ENCODE measurements around the gene SARDH.

SARDH gene

DNA sequence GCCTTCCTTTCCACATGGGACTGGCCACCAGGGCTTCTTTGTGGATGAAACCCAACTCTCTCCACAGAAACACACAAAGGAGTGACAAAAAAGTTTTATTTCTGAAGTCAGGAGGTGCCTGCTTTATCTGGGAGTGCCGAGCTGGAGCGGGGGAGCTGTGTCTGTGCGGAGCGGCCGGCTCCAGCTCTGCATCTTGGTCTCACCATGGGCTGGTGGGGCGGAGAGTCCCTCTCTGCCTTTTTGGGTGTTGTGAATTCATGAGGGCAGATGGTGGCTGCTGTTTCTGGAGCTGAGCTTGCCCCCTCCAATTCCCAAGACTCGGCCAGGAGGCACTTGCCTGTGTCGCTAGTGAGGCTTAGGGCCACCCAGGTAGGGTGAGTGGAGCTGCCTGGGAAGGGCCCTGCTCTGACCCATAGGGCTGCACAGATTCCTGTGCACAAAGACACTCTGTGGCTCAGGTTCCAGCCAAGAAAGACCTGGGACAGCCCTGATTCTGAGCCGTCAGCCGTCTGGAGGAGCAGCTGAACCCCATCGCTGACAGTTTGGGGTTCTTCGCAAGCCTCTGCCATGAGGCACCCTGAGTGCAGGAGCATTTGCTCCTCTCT is 100.6 kb downstream of the SARDH start:
- TF ChIP-seq, protein P1, sequence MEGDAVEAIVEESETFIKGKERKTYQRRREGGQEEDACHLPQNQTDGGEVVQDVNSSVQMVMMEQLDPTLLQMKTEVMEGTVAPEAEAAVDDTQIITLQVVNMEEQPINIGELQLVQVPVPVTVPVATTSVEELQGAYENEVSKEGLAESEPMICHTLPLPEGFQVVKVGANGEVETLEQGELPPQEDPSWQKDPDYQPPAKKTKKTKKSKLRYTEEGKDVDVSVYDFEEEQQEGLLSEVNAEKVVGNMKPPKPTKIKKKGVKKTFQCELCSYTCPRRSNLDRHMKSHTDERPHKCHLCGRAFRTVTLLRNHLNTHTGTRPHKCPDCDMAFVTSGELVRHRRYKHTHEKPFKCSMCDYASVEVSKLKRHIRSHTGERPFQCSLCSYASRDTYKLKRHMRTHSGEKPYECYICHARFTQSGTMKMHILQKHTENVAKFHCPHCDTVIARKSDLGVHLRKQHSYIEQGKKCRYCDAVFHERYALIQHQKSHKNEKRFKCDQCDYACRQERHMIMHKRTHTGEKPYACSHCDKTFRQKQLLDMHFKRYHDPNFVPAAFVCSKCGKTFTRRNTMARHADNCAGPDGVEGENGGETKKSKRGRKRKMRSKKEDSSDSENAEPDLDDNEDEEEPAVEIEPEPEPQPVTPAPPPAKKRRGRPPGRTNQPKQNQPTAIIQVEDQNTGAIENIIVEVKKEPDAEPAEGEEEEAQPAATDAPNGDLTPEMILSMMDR (conservative IDR thresholded peaks at IDR 0.05; ENCODE audit: low read length), result no peak
- H3K4me3 ChIP-seq (ENCODE audit: low read length), result no peak overlapping the region
- DNase-seq (ENCODE audit: low read depth), result no peak

DNA sequence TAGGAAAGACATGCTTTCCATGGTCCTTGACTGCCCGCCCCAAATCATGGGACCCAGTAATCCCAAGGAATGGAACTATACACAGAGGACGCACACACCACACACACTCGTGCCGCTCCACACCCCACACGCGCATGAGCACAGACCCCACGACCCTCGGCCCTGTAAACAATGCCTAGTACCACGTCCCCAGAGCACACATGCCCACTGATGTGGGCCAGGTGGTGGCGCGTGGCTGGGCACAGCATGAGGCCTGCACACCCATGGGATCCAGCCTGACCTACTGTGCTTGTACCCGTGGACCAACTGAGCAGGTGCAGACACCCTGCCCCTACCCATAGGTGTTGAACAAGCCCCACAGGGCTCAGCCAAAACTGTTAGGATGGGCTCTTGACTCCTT is 101.2 kb downstream of the SARDH start:
- TF ChIP-seq, protein P1 (conservative IDR thresholded peaks at IDR 0.05; ENCODE audit: low read length), result no peak
- H3K4me3 ChIP-seq (ENCODE audit: low read length), result no peak overlapping the region
- no peak for DNase-seq (ENCODE audit: low read depth)

DNA sequence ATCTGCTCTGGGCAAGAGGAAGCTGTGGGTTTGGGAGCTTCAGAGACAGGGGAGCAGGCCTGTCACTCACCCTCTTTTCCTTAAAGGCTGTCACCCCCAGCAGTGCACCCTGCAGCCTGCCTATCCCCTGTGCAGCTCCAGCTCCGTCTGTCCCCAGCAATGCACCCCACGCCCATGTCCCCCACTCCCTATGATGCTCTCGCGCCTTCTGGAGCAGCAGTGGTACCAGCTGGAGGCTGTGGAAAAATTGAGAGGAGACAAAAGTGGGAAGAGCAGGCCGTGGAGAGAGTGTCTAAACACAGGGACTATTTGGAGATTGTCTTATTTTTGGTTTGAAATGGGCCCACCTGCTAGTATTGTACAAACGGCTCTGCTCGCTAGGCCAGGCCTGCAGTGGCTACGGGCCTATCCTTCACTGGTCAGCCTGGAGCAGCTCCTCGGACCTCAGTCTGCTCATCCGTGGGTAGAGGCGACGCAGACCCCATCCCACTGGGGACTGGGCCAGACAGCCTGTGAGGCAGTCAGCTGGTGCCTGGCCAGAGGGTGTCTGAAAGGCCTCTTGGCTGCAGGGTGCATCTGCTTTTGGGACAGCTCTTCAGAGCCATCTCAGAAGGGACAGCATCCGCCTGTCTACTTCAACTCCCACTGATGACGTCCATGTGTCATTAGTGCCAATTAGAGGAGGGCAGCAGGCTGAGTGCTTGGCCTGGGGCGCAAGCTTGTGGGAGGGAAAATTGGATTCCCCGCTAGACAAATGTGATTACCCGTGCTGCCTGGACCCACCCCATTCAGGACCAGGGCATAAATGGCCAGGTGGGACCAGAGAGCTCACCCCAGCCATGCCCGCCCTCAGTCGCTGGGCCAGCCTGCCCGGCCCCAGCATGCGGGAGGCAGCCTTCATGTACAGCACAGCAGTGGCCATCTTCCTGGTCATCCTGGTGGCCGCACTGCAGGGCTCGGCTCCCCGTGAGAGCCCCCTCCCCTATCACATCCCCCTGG is 102.3 kb downstream of the SARDH start, which contains the start of gene DBH:
Gene DBH (plus strand): TSS at position 831 of the 999 bp plus-strand sequence. CDS start 9 bp downstream, at position 840.
- H3K4me3 ChIP-seq (ENCODE audit: low read length), result no peak within 1 kb of the TSS
- no peak for DNase-seq (ENCODE audit: low read depth)
- TF ChIP-seq, protein P1 (conservative IDR thresholded peaks at IDR 0.05; ENCODE audit: low read length), result no peak

DNA sequence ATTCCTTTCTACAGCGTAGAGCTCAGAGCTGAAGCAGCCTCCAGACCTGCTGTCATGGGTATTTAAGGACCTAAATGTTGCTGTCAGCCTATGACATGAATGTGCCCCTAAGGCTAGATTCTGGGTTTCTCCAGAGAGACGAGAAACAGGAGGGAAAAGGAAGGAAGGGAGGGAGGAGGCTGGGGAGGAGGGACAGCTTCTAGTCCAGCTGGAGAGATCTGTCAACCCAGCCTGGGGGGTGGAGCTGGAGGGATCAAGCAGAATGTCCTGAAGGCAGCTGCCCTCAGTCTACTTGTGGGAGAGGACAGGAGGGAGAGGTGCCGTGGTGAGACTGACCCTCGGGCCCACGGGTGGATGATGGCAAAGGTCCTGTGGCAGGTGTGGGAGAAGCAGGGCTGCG is 103.1 kb downstream of the SARDH start:
- TF ChIP-seq, protein P1 (conservative IDR thresholded peaks at IDR 0.05; ENCODE audit: low read length), result no peak
- no peak overlapping the region for H3K4me3 ChIP-seq (ENCODE audit: low read length)
- no peak for DNase-seq (ENCODE audit: low read depth)

DNA sequence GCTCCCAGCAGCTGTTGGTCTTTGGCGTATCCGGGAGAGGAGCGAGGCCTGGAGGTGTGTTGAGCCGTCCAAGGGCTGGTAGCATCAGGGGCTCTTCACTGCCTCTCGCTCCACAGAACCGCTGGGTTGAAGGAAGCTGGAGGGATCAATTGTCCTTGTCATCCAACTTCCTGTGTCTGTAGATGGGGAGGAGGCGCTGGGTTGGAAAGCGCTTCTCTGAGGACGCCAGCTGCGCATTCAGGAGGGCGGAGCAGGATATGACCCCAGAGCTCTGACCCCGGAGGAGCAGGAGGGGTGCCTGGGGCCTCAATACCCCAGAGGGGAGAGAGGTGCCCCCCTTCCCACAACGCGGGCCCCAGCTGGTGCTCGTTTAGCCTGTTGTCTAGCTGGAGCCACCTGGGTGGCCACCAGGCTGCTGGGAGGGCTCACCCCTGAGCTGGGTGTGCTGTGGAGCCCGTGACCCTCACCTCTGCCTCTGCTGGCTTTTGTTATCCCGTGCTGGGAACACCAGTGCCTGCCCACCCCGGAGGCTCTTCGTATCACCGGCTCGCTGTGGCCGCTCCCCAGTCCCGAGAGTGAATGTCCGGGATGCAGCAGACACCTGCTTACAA is 104.0 kb downstream of the SARDH start:
- TF ChIP-seq, protein P1 (conservative IDR thresholded peaks at IDR 0.05; ENCODE audit: low read length), result no peak
- H3K4me3 ChIP-seq (ENCODE audit: low read length), result no peak overlapping the region
- no peak for DNase-seq (ENCODE audit: low read depth)

DNA sequence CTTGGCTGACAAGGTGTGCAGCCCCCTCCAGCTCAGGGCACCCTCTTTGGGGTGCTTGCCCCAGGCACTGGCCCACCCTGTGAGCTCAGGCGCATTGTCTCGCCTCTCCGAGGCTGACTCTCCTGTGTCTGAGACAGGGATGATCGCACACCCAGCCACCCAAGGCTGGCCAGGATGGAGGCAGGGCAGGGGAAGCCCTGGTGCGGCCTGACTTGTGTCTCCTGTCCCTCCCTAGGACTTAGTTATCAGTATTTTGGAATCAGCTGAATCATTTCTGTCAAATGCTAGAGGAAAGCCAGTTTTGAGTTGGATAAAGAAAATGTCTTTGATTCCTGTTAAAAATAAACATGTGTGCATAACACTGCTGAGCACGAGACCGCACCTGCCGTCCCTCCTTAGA is 104.5 kb downstream of the SARDH start:
- TF ChIP-seq, protein P1 (conservative IDR thresholded peaks at IDR 0.05; ENCODE audit: low read length), result no peak
- no peak for DNase-seq (ENCODE audit: low read depth)
- H3K4me3 ChIP-seq (ENCODE audit: low read length), result no peak overlapping the region
